HEK293 (cell line): ENCODE results near the gene CDK3.

Experiments used
- ATF2 ChIP-seq: fragments of 450-650 bp; formaldehyde crosslinking; IDR thresholded peaks from 2 replicates; pipeline ENCODE4 v1.5.1; 2016; ENCODE audit warnings: missing biosample characterization, missing genetic modification characterization, low read depth
- CTCF ChIP-seq: fragments of 450-650 bp; formaldehyde crosslinking; IDR thresholded peaks from 2 replicates; pipeline ENCODE4 v1.5.1; 2016; ENCODE audit warnings: missing biosample characterization, missing genetic modification characterization
- GLI2 ChIP-seq: fragments of 450-650 bp; formaldehyde crosslinking; IDR thresholded peaks from 2 replicates; pipeline ENCODE4; 2017; ENCODE audit warnings: missing biosample characterization, missing genetic modification characterization, low read depth, borderline replicate concordance
- TRIM28 ChIP-seq: IDR thresholded peaks from 2 replicates; pipeline ENCODE4 v1.6.1; 2011; ENCODE audit warnings: low read length, control low read depth, borderline replicate concordance
- ZBTB1 ChIP-seq: fragments of 450-650 bp; formaldehyde crosslinking; IDR thresholded peaks from 2 replicates; pipeline ENCODE4 v1.5.1; 2016; ENCODE audit warnings: missing biosample characterization, missing genetic modification characterization
- ZBTB20 ChIP-seq: fragments of 450-650 bp; formaldehyde crosslinking; IDR thresholded peaks from 2 replicates; pipeline ENCODE4 v1.5.1; 2016; ENCODE audit warnings: missing biosample characterization, missing genetic modification characterization
- ZFP37 ChIP-seq: fragments of 450-650 bp; formaldehyde crosslinking; IDR thresholded peaks from 2 replicates; pipeline ENCODE4 v1.5.1; 2016; ENCODE audit warnings: missing biosample characterization, missing genetic modification characterization
- ZNF146 ChIP-seq: fragments of 450-650 bp; formaldehyde crosslinking; IDR thresholded peaks from 2 replicates; pipeline ENCODE4 v1.5.1; 2016; ENCODE audit warnings: missing biosample characterization, missing genetic modification characterization
- ZNF24 ChIP-seq: fragments of 450-650 bp; formaldehyde crosslinking; IDR thresholded peaks from 2 replicates; pipeline ENCODE4 v1.5.1; 2016; ENCODE audit warnings: missing biosample characterization, missing genetic modification characterization
- ZNF274 ChIP-seq, 2 experiments: fragments of 200-500 bp in 1 of 2; fragments of 450-650 bp in 1 of 2; sonication (Bioruptor generic) in 1 of 2; formaldehyde crosslinking in 1 of 2; IDR thresholded peaks; 2 replicates each; pipeline versions ENCODE4 v1.5.1 to v1.6.1; 2014 to 2016; ENCODE audit warnings: borderline replicate concordance in 1 of 2, inconsistent platforms in 1 of 2, low read length in 1 of 2, missing biosample characterization in 1 of 2, missing genetic modification characterization in 1 of 2
- ZNF514 ChIP-seq: fragments of 450-650 bp; formaldehyde crosslinking; IDR thresholded peaks from 2 replicates; pipeline ENCODE4 v1.5.1; 2016; ENCODE audit warnings: missing biosample characterization, missing genetic modification characterization
- ZNF660 ChIP-seq: fragments of 450-650 bp; IDR thresholded peaks from 2 replicates; pipeline ENCODE4 v1.5.1; 2018; ENCODE audit warnings: missing biosample characterization, mild to moderate bottlenecking, missing genetic modification characterization
- ZXDB ChIP-seq: fragments of 450-650 bp; formaldehyde crosslinking; IDR thresholded peaks from 2 replicates; pipeline ENCODE4 v1.5.1; 2016; ENCODE audit warnings: missing biosample characterization, missing genetic modification characterization

- no peak for TF ChIP-seq ATF2 (tag by site-specific recombination)
- no peak for TF ChIP-seq CTCF (tag by site-specific recombination)
- TF ChIP-seq ZNF514 (tag by site-specific recombination): no peak
- no peak for TF ChIP-seq ZNF24 (tag by site-specific recombination)
- TF ChIP-seq GLI2 (tag by site-specific recombination): no peak
- TF ChIP-seq ZNF660 (tag by site-specific recombination): no peak
- TF ChIP-seq ZFP37 (tag by site-specific recombination): no peak
- TF ChIP-seq ZNF274 (IDR thresholded peaks at IDR 0.05; ENCODE audit: low read length): no peak
- no peak for TF ChIP-seq ZNF274 (tag by site-specific recombination; IDR thresholded peaks at IDR 0.05; ENCODE audit: borderline replicate concordance)
- TF ChIP-seq TRIM28: no peak
- no peak for TF ChIP-seq ZBTB1
- TF ChIP-seq ZNF146 (tag by site-specific recombination): no peak
- no peak for TF ChIP-seq ZBTB20
- no peak for TF ChIP-seq ZXDB (tag by site-specific recombination)
Measured at GRCh38 chr17:76002100-76002499, 1.4 kb downstream of the CDK3 start.
